ENCODE data around the gene GNA15. TPM values are rescaled to one million over a fixed set of nuclear protein-coding genes. Genes with fewer than 3 reads are reported as not detected.

The GNA15 gene
- total and polyA plus RNA-seq, 4 donors, result 1.8 to 12.5 (median 7.0) TPM

- Histone ChIP-seq H3K4me1 (ENCODE audit: control insufficient read depth in 1 of 2, insufficient read depth in 2 of 2, low read length in 2 of 2) (no peaks in the 10 kb centered on the region), H3K27ac (ENCODE audit: low read depth in 1 of 2, low read length in 2 of 2) (peak overlapping the region in 1 of 2 donors; percentile 0), H3K27me3 (ENCODE audit: control insufficient read depth in 1 of 2, insufficient read depth in 2 of 2, low read length in 1 of 2) (no peaks in the 10 kb centered on the region), H3K9me3 (ENCODE audit: control insufficient read depth, low read length) (no peaks in the 10 kb centered on the region), H3K36me3 (ENCODE audit: control insufficient read depth in 1 of 2, insufficient read depth in 2 of 2, low read length in 1 of 2) (no peaks in the 10 kb centered on the region), H3K4me3 (ENCODE audit: low read length in 2 of 2) (no peak overlapping the region)
- DNase-seq (peak in 1 of 2 donors; percentile 70), ATAC-seq (ENCODE audit: low FRiP score) (no peak)
- intact Hi-C loops (cut with DNase I), result no loop called here
- 73 to 83% methylated on average over 24 of the region's 24 CpGs for WGBS, 2 donors
These were observed 38.4 kb upstream of the GNA15 start for GRCh38 chr19:3097442-3097871.

GRCh38 chr19:3098141-3098514, 37.7 kb upstream of the GNA15 start:
- H3K4me1 ChIP-seq (ENCODE audit: control insufficient read depth in 1 of 2, insufficient read depth in 2 of 2, low read length in 2 of 2), result no peaks in the 10 kb centered on the region
- 34% methylated on average over 18 of the region's 18 CpGs for WGBS, 2 donors
- H3K9me3 ChIP-seq (ENCODE audit: control insufficient read depth, low read length), result no peaks in the 10 kb centered on the region
- DNase-seq, result peak in 1 of 2 donors; percentile 82
- intact Hi-C loops (cut with DNase I), result no loop called here
- peak overlapping the region in 1 of 2 donors; percentile 9 for H3K27ac ChIP-seq (ENCODE audit: low read depth in 1 of 2, low read length in 2 of 2)
- no peak overlapping the region for H3K4me3 ChIP-seq (ENCODE audit: low read length in 2 of 2)
- ATAC-seq (ENCODE audit: low FRiP score), result no peak
- H3K27me3 ChIP-seq (ENCODE audit: control insufficient read depth in 1 of 2, insufficient read depth in 2 of 2, low read length in 1 of 2), result no peaks in the 10 kb centered on the region
- H3K36me3 ChIP-seq (ENCODE audit: control insufficient read depth in 1 of 2, insufficient read depth in 2 of 2, low read length in 1 of 2), result no peaks in the 10 kb centered on the region

- Histone ChIP-seq H3K4me1 (ENCODE audit: control insufficient read depth in 1 of 2, insufficient read depth in 2 of 2, low read length in 2 of 2) (no peaks in the 10 kb centered on the region), H3K9me3 (ENCODE audit: control insufficient read depth, low read length) (no peaks in the 10 kb centered on the region), H3K27me3 (ENCODE audit: control insufficient read depth in 1 of 2, insufficient read depth in 2 of 2, low read length in 1 of 2) (no peaks in the 10 kb centered on the region), H3K27ac (ENCODE audit: low read depth in 1 of 2, low read length in 2 of 2) (peak overlapping the region in 1 of 2 donors; percentile 55), H3K4me3 (ENCODE audit: low read length in 2 of 2) (no peak overlapping the region), H3K36me3 (ENCODE audit: control insufficient read depth in 1 of 2, insufficient read depth in 2 of 2, low read length in 1 of 2) (no peaks in the 10 kb centered on the region)
- WGBS, 2 donors, result 16 to 19% methylated on average over 36 to 40 of the region's 40 CpGs
- DNase-seq (peak; percentile 81 to 90), ATAC-seq (ENCODE audit: low FRiP score) (peak; percentile 74)
- intact Hi-C loops (cut with DNase I), result no loop called here
These were observed 37.1 kb upstream of the GNA15 start for GRCh38 chr19:3098515-3099346.

GRCh38 chr19:3099347-3100145, 36.3 kb upstream of the GNA15 start:
- no peaks in the 10 kb centered on the region for H3K9me3 ChIP-seq (ENCODE audit: control insufficient read depth, low read length)
- DNase-seq (peak in 1 of 2 donors; percentile 61), ATAC-seq (ENCODE audit: low FRiP score) (no peak)
- H3K4me1 ChIP-seq (ENCODE audit: control insufficient read depth in 1 of 2, insufficient read depth in 2 of 2, low read length in 2 of 2), result no peaks in the 10 kb centered on the region
- 90% methylated on average over 29 of the region's 29 CpGs for WGBS, 2 donors
- H3K27ac ChIP-seq (ENCODE audit: low read depth in 1 of 2, low read length in 2 of 2), result peak overlapping the region in 1 of 2 donors; percentile 55
- H3K4me3 ChIP-seq (ENCODE audit: low read length in 2 of 2), result no peak overlapping the region
- H3K27me3 ChIP-seq (ENCODE audit: control insufficient read depth in 1 of 2, insufficient read depth in 2 of 2, low read length in 1 of 2), result no peaks in the 10 kb centered on the region
- no peaks in the 10 kb centered on the region for H3K36me3 ChIP-seq (ENCODE audit: control insufficient read depth in 1 of 2, insufficient read depth in 2 of 2, low read length in 1 of 2)
- intact Hi-C loops (cut with DNase I), result no loop called here

- no peaks in the 10 kb centered on the region for H3K9me3 ChIP-seq (ENCODE audit: control insufficient read depth, low read length)
- DNase-seq, result peak in 1 of 2 donors; percentile 70
- H3K27me3 ChIP-seq (ENCODE audit: control insufficient read depth in 1 of 2, insufficient read depth in 2 of 2, low read length in 1 of 2), result no peaks in the 10 kb centered on the region
- no peak overlapping the region for H3K4me3 ChIP-seq (ENCODE audit: low read length in 2 of 2)
- no peaks in the 10 kb centered on the region for H3K36me3 ChIP-seq (ENCODE audit: control insufficient read depth in 1 of 2, insufficient read depth in 2 of 2, low read length in 1 of 2)
- ATAC-seq (ENCODE audit: low FRiP score), result no peak
- 76 to 78% methylated on average over 13 to 14 of the region's 14 CpGs for WGBS, 2 donors
- H3K4me1 ChIP-seq (ENCODE audit: control insufficient read depth in 1 of 2, insufficient read depth in 2 of 2, low read length in 2 of 2), result no peaks in the 10 kb centered on the region
- no peak overlapping the region for H3K27ac ChIP-seq (ENCODE audit: low read depth in 1 of 2, low read length in 2 of 2)
- intact Hi-C loops (cut with DNase I), result no loop called here
These were observed 35.5 kb upstream of the GNA15 start for GRCh38 chr19:3100331-3100730.

- intact Hi-C loops (cut with DNase I), result no loop called here
- DNase-seq (peak in 1 of 2 donors; percentile 75), ATAC-seq (ENCODE audit: low FRiP score) (no peak)
- Histone ChIP-seq H3K9me3 (ENCODE audit: control insufficient read depth, low read length) (no peaks in the 10 kb centered on the region), H3K4me1 (ENCODE audit: control insufficient read depth in 1 of 2, insufficient read depth in 2 of 2, low read length in 2 of 2) (no peaks in the 10 kb centered on the region), H3K27ac (ENCODE audit: low read depth in 1 of 2, low read length in 2 of 2) (no peak overlapping the region), H3K36me3 (ENCODE audit: control insufficient read depth in 1 of 2, insufficient read depth in 2 of 2, low read length in 1 of 2) (no peaks in the 10 kb centered on the region), H3K27me3 (ENCODE audit: control insufficient read depth in 1 of 2, insufficient read depth in 2 of 2, low read length in 1 of 2) (no peaks in the 10 kb centered on the region), H3K4me3 (ENCODE audit: low read length in 2 of 2) (no peak overlapping the region)
- 71 to 72% methylated on average over 32 to 34 of the region's 34 CpGs for WGBS, 2 donors
These were observed 34.8 kb upstream of the GNA15 start for GRCh38 chr19:3100747-3101730.

GRCh38 chr19:3102239-3103140, 33.3 kb upstream of the GNA15 start:
- H3K27ac ChIP-seq (ENCODE audit: low read depth in 1 of 2, low read length in 2 of 2), result no peak overlapping the region
- H3K36me3 ChIP-seq (ENCODE audit: control insufficient read depth in 1 of 2, insufficient read depth in 2 of 2, low read length in 1 of 2), result no peaks in the 10 kb centered on the region
- DNase-seq (peak in 1 of 2 donors; percentile 61), ATAC-seq (ENCODE audit: low FRiP score) (no peak)
- no peak overlapping the region for H3K4me3 ChIP-seq (ENCODE audit: low read length in 2 of 2)
- H3K4me1 ChIP-seq (ENCODE audit: control insufficient read depth in 1 of 2, insufficient read depth in 2 of 2, low read length in 2 of 2), result no peaks in the 10 kb centered on the region
- no peaks in the 10 kb centered on the region for H3K9me3 ChIP-seq (ENCODE audit: control insufficient read depth, low read length)
- no peaks in the 10 kb centered on the region for H3K27me3 ChIP-seq (ENCODE audit: control insufficient read depth in 1 of 2, insufficient read depth in 2 of 2, low read length in 1 of 2)
- 87 to 89% methylated on average over 34 of the region's 34 CpGs for WGBS, 2 donors
- intact Hi-C loops (cut with DNase I), result no loop called here

All from aorta (tissue), 5 donors.